ENCODE results near the gene MAMLD1. TPM values are rescaled to one million over a fixed set of nuclear protein-coding genes. Genes with fewer than 3 reads are reported as not detected.
A peak's percentile ranks its signal among the peaks of the same experiment; 100 is the strongest.

Gene MAMLD1, protein sequence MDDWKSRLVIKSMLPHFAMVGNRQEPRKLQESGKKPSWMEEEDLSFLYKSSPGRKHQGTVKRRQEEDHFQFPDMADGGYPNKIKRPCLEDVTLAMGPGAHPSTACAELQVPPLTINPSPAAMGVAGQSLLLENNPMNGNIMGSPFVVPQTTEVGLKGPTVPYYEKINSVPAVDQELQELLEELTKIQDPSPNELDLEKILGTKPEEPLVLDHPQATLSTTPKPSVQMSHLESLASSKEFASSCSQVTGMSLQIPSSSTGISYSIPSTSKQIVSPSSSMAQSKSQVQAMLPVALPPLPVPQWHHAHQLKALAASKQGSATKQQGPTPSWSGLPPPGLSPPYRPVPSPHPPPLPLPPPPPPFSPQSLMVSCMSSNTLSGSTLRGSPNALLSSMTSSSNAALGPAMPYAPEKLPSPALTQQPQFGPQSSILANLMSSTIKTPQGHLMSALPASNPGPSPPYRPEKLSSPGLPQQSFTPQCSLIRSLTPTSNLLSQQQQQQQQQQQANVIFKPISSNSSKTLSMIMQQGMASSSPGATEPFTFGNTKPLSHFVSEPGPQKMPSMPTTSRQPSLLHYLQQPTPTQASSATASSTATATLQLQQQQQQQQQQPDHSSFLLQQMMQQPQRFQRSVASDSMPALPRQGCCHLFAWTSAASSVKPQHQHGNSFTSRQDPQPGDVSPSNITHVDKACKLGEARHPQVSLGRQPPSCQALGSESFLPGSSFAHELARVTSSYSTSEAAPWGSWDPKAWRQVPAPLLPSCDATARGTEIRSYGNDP
- total RNA-seq = 4.5 TPM in 2 replicates
- long read RNA-seq, partial matches to known transcripts = 0 of 4 reads
- long read RNA-seq, other reads (novel, unspliced or antisense) = 4 of 4 reads

DNA sequence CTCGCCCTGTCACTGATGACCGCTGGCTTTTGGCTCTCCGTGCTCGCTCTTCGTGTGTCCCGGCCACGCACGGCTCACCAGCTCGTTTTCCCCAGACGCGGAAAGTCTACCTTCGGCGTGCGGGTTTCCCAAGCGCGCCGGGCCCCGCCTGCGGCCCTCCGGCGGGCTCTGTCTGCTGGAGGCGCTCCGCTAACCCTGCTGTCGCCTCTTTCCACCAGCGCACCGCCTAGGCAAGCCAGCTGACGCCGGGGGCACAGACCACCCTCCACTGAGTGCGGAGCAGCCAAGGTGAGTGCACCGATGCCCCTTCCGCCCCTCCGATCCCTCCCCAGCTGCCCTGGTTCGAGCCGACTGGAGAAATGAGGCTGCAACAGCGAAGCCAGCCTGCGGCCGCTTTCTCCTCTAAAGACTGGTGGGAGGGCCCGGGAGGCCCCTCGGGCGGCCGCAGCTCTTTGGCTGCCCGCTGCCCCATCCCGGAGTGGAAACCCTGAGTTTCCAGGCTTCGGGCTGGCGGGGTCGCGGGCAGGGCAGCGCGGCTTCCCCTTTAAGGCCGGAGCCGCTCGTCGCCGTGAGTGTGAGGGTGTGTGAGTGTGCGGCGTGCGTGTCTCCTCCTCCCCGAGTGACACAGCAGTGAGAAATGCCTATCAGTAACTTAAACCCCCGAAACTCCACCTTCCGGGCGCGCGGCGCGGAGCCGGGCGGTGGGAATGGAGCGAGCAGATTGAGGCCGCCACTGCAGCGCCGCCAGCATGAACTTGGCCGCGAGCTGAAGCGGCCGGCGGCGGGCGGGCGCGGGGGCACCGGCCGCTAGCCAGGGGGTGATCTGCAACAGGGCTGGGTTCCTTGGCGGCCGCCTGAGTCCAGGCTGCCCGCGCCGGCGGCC, at the start of gene MAMLD1:
Gene MAMLD1, plus strand, starts transcription at position 719 of the 883 bp plus-strand sequence. CDS start 82,200 bp downstream, outside the sequence.
- peak; percentile 33 for DNase-seq (ENCODE audit: low read depth, low spot score)
- Mint-ChIP-seq H3K27me3 (ENCODE audit: low read depth) (peaks cover 52% of the 10 kb centered on the region), H3K27ac (ENCODE audit: unreplicated experiment) (no peak within 1 kb of the TSS), H3K36me3 (ENCODE audit: low read depth) (no peaks in the 10 kb centered on the region), H3K4me3 (peak within 1 kb of the TSS; percentile 85), H3K9me3 (peaks cover 2% of the 10 kb centered on the region), H3K4me1 (peaks cover 20% of the 10 kb centered on the region)
- TF ChIP-seq, protein P1, sequence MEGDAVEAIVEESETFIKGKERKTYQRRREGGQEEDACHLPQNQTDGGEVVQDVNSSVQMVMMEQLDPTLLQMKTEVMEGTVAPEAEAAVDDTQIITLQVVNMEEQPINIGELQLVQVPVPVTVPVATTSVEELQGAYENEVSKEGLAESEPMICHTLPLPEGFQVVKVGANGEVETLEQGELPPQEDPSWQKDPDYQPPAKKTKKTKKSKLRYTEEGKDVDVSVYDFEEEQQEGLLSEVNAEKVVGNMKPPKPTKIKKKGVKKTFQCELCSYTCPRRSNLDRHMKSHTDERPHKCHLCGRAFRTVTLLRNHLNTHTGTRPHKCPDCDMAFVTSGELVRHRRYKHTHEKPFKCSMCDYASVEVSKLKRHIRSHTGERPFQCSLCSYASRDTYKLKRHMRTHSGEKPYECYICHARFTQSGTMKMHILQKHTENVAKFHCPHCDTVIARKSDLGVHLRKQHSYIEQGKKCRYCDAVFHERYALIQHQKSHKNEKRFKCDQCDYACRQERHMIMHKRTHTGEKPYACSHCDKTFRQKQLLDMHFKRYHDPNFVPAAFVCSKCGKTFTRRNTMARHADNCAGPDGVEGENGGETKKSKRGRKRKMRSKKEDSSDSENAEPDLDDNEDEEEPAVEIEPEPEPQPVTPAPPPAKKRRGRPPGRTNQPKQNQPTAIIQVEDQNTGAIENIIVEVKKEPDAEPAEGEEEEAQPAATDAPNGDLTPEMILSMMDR (conservative IDR thresholded peaks at IDR 0.05) = no peak

DNA sequence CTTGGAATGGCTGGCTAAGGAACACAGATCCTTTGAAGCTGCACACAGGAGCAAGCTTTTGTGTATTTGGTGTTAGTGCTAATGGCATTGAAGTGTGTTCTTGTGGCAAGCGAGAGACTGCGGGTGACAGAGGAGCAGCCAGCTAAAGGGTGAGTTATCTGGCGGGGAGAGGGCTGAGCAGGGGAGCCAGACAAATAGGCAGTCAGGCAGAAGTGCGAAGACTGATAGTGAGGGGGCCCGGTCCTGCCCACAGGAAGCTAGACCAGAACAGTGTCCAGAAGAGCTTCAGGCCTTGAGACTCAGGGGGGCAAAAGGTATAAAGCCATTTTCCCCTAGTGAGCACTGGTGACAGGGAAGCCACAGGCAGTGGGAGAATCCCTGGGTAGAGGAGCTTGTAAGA, 49.6 kb upstream of the MAMLD1 start:
- no peaks in the 10 kb centered on the region for H3K27me3 Mint-ChIP-seq (ENCODE audit: low read depth)
- TF ChIP-seq, protein P1 (conservative IDR thresholded peaks at IDR 0.05) = no peak
- H3K36me3 Mint-ChIP-seq (ENCODE audit: low read depth) = no peaks in the 10 kb centered on the region
- no peak overlapping the region for H3K27ac Mint-ChIP-seq (ENCODE audit: unreplicated experiment)
- no peaks in the 10 kb centered on the region for H3K4me1 Mint-ChIP-seq
- H3K9me3 Mint-ChIP-seq = peaks cover 3% of the 10 kb centered on the region
- no peak for DNase-seq (ENCODE audit: low read depth, low spot score)
- H3K4me3 Mint-ChIP-seq = no peak overlapping the region

DNA sequence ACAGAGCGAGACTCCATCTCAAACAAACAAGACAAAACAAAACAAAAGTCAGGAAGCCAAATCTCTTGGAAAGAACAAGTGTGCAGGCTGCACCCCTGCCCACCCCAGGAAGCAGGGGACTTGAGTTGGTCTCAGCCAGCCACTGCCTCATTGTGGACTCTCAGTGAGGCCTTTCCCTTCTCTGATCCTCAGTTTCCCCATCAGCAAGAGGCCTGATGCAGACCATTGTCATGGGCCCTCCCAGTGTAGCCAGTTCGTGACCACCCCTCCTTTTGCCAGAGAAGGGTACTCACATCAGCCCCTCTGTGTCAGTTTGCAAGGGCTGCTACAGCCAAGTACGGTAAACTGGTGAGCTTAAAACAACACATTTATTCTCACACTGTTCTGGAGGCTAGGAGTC, 48.9 kb upstream of the MAMLD1 start:
- Mint-ChIP-seq H3K27me3 (ENCODE audit: low read depth) (no peaks in the 10 kb centered on the region), H3K9me3 (peaks cover 3% of the 10 kb centered on the region), H3K4me1 (no peaks in the 10 kb centered on the region), H3K36me3 (ENCODE audit: low read depth) (no peaks in the 10 kb centered on the region), H3K4me3 (no peak overlapping the region), H3K27ac (ENCODE audit: unreplicated experiment) (no peak overlapping the region)
- DNase-seq (ENCODE audit: low read depth, low spot score) = no peak
- TF ChIP-seq, protein P1 (conservative IDR thresholded peaks at IDR 0.05) = no peak

DNA sequence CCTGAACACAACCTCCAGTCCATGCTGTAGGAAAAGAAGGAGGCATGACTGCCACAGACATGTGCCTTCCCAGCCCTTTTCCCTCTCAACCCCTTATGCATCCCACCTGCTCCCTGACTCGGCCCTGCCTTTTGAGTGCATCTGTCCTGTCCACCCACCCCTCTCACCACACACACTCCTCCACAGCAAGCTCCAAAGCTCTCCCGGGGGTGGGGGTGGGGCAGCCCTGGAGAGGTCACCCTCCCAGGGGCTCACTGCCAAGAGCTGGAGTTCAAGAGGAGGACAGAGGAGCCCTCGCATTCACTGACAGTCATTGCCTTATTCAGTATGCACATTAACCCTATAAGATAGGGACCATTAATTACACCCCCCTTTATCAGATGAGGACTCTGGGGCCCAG, 46.6 kb upstream of the MAMLD1 start:
- Mint-ChIP-seq H3K4me1 (no peaks in the 10 kb centered on the region), H3K36me3 (ENCODE audit: low read depth) (no peaks in the 10 kb centered on the region), H3K27me3 (ENCODE audit: low read depth) (no peaks in the 10 kb centered on the region), H3K27ac (ENCODE audit: unreplicated experiment) (no peak overlapping the region), H3K9me3 (peaks cover 2% of the 10 kb centered on the region), H3K4me3 (no peak overlapping the region)
- no peak for DNase-seq (ENCODE audit: low read depth, low spot score)
- TF ChIP-seq, protein P1 (conservative IDR thresholded peaks at IDR 0.05) = no peak

DNA sequence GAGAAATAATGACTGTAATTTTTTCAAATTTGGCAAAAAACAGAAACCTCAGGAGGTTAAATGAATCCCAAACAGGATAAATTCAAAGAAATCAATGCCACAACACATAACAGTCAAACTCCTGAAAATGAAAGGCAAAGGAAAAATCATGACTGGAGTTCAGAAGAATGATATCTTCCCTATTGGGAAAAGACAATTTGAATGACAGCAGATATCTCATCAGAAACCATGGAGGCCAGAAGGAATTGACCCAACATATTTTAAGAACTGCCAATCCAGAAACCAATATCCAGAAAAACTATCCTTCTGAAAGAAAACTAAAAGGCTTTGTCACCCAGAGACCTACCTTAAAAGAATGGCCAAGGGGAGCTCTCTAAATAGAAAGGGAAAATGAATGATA, 40.1 kb upstream of the MAMLD1 start:
- no peaks in the 10 kb centered on the region for H3K4me1 Mint-ChIP-seq
- no peak overlapping the region for H3K27ac Mint-ChIP-seq (ENCODE audit: unreplicated experiment)

More for the DNA sequence above, 40.1 kb upstream of the MAMLD1 start:
- TF ChIP-seq, protein P1 (conservative IDR thresholded peaks at IDR 0.05) = no peak
- H3K9me3 Mint-ChIP-seq = peaks cover 15% of the 10 kb centered on the region
- H3K36me3 Mint-ChIP-seq (ENCODE audit: low read depth) = peaks cover 2% of the 10 kb centered on the region
- no peak overlapping the region for H3K4me3 Mint-ChIP-seq
- no peaks in the 10 kb centered on the region for H3K27me3 Mint-ChIP-seq (ENCODE audit: low read depth)
- no peak for DNase-seq (ENCODE audit: low read depth, low spot score)

Data from neural crest cell (in vitro differentiated cells).